ENCODE measurements around the gene DPP10.

DPP10 gene

DNA sequence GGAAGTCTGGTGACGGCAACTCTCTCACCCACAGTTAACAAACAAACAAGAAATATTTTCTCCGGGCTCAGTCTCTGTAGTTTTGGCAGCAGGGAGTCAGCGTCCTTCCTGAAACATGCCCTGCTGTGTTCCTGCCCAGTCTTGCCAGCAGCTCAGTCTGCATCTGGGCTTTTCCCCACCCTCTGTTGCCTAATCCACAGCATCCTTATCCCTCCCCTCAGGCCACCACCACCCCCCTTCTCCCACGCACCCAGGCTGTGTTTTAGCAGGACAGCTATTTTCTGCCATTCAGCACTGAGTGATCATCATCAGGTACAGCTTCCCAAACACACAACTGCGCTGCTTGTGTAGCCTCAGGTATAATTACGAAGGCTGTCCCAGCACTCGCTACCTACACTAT lies 168.2 kb downstream of the DPP10 start:
- no peak for DNase-seq

- DNase-seq: no peak
These were observed 172.2 kb downstream of the DPP10 start for GRCh38 chr2:114614592-114614991.

DNA sequence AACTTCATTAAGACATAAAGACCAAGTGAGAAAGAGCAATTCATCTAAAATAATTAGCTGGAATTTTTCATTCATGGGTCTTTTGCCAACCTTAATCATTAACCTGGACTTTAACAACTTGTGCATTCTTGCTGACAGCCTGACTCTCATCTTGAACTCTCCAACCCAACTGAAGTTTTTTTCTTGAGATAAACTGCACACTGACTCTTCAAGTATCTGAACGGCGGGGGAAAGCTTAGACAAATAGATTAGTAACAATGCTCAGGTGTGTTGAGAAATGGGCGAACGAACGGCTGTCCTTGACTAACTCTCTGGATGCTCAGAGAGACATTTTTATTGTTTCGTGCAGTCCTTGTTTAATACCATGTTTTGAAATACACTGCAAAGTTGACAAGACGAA lies 186.0 kb downstream of the DPP10 start:
- no peak for DNase-seq

- no peak for DNase-seq
These were observed 188.7 kb downstream of the DPP10 start for GRCh38 chr2:114631146-114631545.

- no peak for DNase-seq
These were observed 199.8 kb downstream of the DPP10 start for GRCh38 chr2:114642166-114642770.

DNA sequence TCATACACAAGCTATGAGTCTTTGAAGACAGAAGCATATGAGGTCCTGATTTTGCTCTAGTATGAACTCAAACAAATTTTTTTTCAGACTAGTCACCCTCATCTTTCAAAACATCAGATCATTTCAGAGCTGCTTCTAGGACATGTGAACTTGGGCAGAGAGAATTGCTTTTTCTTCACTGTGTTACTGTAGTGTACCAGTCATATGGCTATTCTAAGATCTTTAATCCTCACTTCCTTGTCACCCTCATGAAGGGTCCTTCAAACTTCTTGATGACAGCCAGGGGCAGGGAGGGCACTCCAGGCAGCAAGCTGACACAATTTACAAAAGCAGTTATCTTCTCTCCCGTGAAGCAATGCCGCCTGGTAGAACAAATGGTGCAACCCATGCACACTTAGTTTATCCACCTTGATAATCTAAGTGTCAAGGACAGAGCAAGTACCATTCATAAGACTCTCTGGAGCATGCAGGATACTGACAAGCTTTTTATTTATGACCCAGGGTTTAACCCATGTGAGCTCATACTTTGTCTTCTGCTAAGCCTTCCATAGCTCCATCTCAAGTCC lies 200.6 kb downstream of the DPP10 start:
- DNase-seq: no peak

DNA sequence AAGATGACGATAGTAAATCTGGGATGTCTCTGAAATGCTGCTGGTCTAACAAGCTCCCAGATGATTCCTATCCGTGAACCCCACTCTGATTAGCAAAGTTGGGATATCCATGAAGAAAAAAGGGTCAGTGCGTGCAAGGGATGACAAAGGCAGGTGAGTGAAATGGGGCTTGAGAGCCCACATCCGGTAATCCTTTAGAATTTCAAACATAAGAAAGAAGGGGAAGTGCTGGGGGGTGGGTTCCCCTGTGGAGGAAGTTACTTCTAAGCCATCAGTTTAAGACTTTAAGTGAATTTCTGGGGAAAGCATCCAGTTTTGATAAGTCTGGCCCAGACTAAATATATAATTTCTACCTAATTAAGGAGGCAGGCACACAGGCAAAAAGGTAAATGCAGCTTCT lies 209.5 kb downstream of the DPP10 start:
- no peak for DNase-seq

DNA sequence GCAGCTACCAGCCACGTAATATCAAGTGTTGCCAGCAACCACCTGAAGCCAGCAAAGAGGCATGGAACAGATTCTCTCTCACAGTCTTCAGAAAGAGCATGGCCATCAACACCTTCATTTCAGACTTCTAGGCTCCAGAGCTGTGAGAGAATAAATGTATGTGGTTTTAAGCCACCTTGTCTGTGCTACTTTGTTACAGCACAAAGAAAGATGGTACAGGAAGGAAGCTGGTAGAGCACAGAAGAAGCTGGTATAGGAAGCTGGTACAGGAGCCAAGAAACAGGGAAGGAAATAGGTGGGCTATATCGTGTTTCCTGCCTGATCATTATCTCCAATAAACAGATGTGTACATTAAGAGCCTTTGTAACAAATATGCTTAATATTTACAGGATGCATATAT lies 217.4 kb downstream of the DPP10 start:
- no peak for DNase-seq

GRCh38 chr2:114661971-114662939 lies 219.8 kb downstream of the DPP10 start:
- no peak for DNase-seq

DNA sequence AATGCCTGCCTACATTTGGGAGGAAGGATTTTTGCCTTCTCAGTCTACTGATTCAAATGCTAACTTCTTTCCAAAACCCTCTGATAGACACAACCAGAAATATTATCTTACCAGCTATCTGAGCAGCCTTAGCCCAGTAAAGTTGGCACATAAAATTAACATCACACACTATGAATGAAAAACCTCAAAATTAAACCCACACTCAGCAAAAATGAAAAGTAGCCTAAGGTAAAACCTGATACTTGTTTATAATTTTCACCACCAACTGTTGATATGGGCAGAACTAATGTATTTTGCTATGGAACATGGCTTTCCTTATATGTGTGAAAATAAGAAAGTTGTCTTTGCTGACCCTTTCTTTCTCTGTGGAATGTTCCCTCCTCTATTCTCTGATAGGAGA lies 226.0 kb downstream of the DPP10 start:
- no peak for DNase-seq

DNA sequence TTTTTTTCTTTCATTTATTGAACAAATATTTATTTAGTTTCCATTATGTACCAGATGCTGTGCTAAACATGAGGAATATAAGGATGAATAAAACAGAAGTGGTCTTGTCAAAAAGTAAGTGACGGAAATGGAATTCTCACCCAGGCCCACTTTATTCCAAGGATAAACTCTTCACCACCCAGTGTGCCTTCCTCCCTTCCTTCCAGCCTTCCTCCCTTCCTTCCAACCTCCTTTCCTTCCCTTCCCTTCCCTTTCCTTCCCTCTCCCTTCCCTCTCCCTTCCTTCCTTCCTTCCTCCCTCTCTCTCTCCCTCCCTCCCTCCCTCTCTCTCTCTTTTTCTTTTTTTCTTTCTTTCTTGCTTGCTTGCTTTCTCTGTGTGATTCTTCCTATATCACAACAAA lies 240.8 kb downstream of the DPP10 start:
- no peak for DNase-seq

DNA sequence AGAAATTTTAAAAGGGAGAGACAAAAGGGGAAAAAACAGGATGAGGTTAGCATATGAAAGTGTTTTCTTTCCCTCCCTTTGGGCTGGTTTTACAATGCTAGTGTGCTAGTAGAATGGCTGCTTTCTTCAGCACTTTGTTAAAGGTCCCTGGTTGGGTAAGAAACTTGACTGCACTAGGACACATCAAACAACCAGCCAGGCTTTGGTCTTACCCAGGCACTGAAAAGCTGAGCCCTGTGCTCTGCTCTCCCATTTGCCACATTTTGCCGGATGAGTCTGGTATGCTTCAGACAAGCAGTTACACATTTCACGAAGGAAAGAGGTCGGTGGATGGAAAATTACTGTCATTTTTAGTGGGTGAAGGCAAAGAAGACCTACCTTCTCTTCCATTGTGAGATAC lies 242.0 kb downstream of the DPP10 start:
- DNase-seq: no peak

DNA sequence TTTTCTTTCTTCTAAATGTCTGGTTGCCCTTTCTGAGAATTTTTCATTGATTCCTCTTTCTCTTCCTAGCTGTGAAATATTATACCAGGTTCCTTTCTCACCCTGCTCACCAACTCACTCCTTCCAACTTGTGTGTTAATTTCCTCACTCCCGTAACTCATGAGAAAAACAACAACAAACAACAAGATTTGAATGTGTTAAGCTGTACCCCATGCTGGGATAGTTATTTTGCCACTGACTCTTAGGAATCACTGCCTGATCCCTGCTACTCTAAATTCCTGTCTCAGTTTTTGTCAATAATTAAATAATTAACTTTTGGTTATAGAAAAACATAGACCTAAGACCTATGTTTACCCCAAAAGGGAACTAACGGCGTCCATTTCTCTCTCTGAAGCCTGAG lies 242.7 kb downstream of the DPP10 start:
- no peak for DNase-seq

DNA sequence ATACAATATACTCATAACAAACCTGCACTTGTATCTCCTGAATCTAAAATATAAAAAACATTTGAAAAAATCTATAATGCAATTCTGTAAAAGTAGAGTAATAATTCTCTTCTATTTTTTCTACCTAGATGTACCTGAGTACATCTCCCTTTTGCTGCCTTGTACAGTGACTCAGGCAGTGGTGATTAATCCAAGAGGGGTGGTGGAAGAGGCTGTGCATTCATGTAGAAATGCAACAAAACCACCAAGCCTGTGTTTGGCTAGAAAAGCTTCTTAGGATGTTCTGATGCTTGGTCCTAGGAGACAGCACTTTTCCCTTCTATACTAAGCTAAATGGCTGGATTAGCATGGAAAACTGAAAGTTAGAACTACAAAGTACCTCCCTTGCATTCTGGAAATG lies 245.8 kb downstream of the DPP10 start:
- no peak for DNase-seq

DNA sequence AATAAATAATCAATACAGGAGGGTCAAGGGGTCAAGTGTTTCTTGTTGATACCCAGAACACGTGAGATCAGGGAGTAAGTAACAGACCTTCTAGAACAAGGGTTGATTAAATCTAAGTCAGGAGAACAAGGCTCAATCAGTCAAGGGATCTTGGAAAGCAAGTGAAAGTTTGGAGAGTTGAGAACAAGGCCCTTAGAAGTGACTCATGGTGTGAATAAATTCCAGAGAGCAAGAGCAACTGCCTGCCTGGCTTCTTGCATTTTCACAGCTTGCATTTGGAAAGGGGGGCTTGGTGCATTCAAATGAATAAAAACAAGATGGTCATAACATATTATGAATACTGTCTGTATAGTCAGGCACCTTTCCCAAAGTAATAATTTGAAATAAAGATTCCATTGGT lies 256.1 kb downstream of the DPP10 start:
- no peak for DNase-seq

DNA sequence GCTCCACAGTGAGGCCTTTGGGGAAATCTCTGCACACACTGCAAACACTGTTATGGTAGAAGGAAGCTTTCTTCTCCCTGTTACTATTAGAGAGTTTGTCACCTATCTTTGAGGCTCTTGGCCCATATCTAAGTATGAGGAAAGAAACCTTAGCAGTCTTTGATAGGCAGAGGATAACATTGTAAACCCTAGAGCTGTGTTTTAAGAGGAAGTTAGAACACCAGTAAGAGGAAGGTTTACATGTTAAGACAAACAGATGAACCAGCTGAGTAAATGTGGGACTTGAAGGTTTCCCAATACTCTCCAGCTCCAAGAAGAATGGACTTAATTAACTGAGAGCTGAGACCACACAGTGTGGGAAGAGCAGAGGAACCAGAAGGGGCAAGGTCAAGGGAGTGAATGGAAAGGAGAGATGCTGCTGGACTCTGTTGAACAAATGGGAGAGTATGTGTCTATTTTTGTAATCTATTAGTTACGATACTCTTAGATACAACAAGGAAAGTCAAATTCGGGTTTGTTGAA lies 257.0 kb downstream of the DPP10 start:
- no peak for DNase-seq

- DNase-seq: no peak
These were observed 258.0 kb downstream of the DPP10 start for GRCh38 chr2:114700440-114700839.

- DNase-seq: no peak
These were observed 267.8 kb downstream of the DPP10 start for GRCh38 chr2:114709936-114710850.

- DNase-seq: no peak
These were observed 271.9 kb downstream of the DPP10 start for GRCh38 chr2:114714313-114714712.

DNA sequence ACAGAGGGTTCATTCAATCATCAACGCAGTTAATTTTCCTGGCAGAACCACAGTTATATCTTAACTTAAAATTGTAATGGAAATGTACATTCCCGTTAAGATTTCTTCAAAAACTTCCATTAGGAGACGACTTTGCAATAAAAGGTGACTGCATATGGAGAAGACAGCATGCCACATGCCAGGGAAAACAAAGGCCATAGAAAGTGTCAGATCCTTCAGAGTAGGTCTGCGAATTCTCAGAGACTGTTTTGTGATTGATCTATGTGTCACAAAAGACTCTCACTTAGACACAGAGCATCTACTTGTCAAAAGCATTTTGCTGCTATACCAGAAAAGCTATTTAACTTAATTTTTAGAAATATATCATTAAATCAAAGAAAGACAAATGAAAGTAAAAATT lies 274.6 kb downstream of the DPP10 start:
- DNase-seq: no peak

- DNase-seq: no peak
These were observed 282.0 kb downstream of the DPP10 start for GRCh38 chr2:114724454-114724853.

- no peak for DNase-seq
These were observed 284.6 kb downstream of the DPP10 start for GRCh38 chr2:114727012-114727411.

DNA sequence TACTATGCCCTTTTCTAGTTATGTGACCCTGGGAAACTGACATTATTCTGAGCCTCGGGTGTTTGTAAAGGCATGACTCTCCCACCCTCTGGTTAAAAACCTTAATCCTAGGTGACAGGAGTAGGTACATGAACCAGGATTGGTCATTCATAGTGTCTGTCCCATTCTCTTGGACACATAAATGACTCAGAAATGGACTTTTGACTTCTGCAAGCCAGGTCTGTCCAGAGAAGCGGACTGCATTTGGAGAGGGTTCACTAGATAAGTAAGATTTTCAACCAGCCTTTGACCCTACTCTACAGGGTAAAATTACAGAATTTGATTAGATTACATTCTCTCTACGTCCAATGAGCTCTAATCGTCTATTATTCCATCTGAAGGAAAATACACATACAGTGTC lies 285.9 kb downstream of the DPP10 start:
- no peak for DNase-seq

All from stimulated activated CD4-positive, alpha-beta T cell treated with anti-CD3 and anti-CD28 coated beads, Interleukin-4, amount 100 ng/mL, for 24 hours (primary cell).